Measurements from ENCODE around the gene KIF1C.

The KIF1C gene

DNA sequence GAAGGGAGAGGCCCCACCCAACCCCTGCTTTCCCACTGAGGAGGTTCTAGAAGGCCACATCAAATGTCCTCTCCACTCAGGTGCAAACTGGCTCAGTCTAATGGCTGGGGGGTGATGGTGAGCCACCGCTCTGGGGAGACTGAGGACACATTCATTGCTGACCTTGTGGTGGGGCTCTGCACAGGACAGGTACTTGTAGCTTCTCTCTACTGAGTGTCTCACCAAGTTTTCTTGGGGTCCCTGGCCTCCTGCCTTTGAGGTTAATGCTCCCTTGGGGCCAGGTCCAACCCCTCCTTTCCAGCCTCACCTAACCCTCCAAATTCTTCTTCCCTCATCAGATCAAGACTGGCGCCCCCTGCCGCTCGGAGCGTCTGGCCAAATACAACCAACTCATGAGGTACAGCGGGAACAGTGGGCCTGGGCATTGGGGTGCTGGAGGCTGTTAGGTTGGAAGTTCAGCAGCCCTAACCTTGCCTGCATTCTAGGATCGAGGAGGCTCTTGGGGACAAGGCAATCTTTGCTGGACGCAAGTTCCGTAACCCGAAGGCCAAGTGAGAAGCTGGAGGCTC, 41.2 kb upstream of the KIF1C start:
- Histone ChIP-seq H3K27ac (ENCODE audit: poor library complexity, severe bottlenecking) (no peak overlapping the region), H3K4me3 (ENCODE audit: severe bottlenecking) (no peak overlapping the region), H3K9me3 (ENCODE audit: severe bottlenecking) (no peaks in the 10 kb centered on the region), H3K4me1 (ENCODE audit: insufficient read depth, poor library complexity, severe bottlenecking) (peaks cover 8% of the 10 kb centered on the region), H3K27me3 (ENCODE audit: insufficient read depth, poor library complexity, severe bottlenecking) (no peaks in the 10 kb centered on the region), H3K36me3 (ENCODE audit: low read depth) (peaks cover 15% of the 10 kb centered on the region; the same call in 1 of the 2 replicates)
- ATAC-seq (ENCODE audit: low read depth) (no peak), DNase-seq (ENCODE audit: low spot score) (no peak)
- TF ChIP-seq, protein P1, sequence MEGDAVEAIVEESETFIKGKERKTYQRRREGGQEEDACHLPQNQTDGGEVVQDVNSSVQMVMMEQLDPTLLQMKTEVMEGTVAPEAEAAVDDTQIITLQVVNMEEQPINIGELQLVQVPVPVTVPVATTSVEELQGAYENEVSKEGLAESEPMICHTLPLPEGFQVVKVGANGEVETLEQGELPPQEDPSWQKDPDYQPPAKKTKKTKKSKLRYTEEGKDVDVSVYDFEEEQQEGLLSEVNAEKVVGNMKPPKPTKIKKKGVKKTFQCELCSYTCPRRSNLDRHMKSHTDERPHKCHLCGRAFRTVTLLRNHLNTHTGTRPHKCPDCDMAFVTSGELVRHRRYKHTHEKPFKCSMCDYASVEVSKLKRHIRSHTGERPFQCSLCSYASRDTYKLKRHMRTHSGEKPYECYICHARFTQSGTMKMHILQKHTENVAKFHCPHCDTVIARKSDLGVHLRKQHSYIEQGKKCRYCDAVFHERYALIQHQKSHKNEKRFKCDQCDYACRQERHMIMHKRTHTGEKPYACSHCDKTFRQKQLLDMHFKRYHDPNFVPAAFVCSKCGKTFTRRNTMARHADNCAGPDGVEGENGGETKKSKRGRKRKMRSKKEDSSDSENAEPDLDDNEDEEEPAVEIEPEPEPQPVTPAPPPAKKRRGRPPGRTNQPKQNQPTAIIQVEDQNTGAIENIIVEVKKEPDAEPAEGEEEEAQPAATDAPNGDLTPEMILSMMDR (IDR thresholded peaks at IDR 0.05; ENCODE audit: poor library complexity, severe bottlenecking) = no peak

DNA sequence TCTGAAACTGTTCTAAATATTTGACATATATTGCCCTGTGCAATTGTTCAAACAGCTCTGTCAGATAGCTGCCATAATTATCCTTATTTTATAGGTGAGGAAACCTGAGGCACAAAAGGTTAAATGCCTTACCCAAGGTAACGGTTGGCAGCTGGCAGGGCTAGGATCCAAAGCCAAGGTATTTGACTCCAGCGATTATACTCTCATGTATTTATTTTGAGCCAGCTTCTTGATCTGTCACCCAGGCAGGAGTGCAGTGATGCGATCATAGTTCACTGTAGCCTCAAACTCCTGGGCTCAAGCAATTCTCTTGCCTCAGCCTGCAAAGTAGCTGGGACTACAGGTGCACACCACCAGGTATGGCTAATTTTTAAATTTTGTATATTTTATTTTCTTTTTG, 39.6 kb upstream of the KIF1C start:
- TF ChIP-seq, protein P1 (IDR thresholded peaks at IDR 0.05; ENCODE audit: poor library complexity, severe bottlenecking) = no peak
- ATAC-seq (ENCODE audit: low read depth) = no peak
- no peaks in the 10 kb centered on the region for H3K27me3 ChIP-seq (ENCODE audit: insufficient read depth, poor library complexity, severe bottlenecking)
- peaks cover 15% of the 10 kb centered on the region; the same call in 1 of the 2 replicates for H3K36me3 ChIP-seq (ENCODE audit: low read depth)
- no peak for DNase-seq (ENCODE audit: low spot score)
- H3K4me1 ChIP-seq (ENCODE audit: insufficient read depth, poor library complexity, severe bottlenecking) = peaks cover 8% of the 10 kb centered on the region
- H3K27ac ChIP-seq (ENCODE audit: poor library complexity, severe bottlenecking) = no peak overlapping the region
- H3K4me3 ChIP-seq (ENCODE audit: severe bottlenecking) = no peak overlapping the region
- H3K9me3 ChIP-seq (ENCODE audit: severe bottlenecking) = no peaks in the 10 kb centered on the region

DNA sequence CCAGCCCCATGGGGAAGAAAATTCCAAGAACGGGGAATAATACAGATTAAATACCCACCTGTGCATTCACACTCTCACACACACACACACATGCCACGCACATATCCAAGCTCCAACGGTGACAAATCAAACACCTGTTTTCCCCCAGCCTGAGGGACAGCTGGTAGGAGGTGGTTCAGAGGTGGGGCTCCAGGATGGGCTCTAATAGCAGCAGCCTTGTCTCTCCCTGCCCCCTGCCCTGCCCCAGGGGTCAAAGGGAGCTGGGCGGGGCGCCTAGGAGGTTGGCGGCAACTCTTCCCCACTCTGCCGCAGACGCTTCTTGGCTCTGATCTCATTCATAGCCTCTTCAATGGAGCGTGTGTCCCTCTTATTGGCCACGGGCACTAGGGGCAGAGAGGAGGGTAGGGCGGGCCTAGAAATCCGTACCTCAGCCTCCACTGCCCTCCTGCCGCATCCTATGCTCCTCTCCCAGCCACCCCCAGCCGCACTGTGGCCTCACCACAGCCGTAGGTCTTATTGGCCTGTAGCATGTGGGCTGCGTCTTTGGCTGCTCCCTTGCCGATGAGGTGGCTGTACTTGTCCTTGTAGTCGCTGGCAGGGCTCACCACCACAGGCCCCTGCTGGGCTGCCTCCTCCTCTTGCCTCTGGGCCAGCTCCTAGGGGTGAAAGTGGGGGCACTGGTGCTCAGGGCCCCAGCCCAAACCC, 38.3 kb upstream of the KIF1C start:
- Histone ChIP-seq H3K27me3 (ENCODE audit: insufficient read depth, poor library complexity, severe bottlenecking) (no peaks in the 10 kb centered on the region), H3K27ac (ENCODE audit: poor library complexity, severe bottlenecking) (no peak overlapping the region), H3K36me3 (ENCODE audit: low read depth) (peaks cover 15% of the 10 kb centered on the region; the same call in 1 of the 2 replicates), H3K9me3 (ENCODE audit: severe bottlenecking) (no peaks in the 10 kb centered on the region), H3K4me3 (ENCODE audit: severe bottlenecking) (no peak overlapping the region), H3K4me1 (ENCODE audit: insufficient read depth, poor library complexity, severe bottlenecking) (no peaks in the 10 kb centered on the region)
- TF ChIP-seq, protein P1 (IDR thresholded peaks at IDR 0.05; ENCODE audit: poor library complexity, severe bottlenecking) = no peak
- no peak for DNase-seq (ENCODE audit: low spot score)
- ATAC-seq (ENCODE audit: low read depth) = no peak

DNA sequence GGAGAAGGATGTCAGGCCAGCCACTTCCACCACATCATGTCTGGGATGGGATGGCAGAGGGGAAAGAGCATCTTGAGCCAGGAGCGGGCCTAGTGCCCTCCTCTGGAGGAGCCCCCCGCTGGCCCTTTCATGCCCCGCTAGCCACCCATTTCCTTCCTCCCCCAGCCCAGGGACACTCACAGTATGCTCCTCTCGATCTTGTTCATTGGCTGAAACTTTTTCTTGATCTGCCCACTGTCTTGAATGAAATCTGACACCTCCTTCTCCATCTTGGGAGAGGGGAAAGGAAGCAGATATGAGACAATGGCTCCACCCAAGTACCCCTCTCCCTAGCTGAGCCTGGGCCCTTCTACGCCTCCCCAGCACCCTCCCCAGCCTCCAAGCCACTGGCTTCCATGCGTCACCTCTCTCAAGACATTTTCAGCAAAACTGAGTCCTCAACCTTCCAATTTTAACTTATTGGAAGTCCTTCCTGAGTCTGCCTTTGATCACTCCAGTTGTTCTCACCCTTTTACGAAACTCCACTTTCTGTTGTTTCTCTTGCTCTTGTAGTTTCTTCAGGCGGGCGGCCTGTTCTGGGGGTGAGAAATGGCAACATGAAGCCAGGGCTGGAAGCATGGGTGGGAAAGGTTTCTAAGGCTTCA, 37.3 kb upstream of the KIF1C start:
- H3K9me3 ChIP-seq (ENCODE audit: severe bottlenecking) = no peaks in the 10 kb centered on the region
- DNase-seq (ENCODE audit: low spot score) (no peak), ATAC-seq (ENCODE audit: low read depth) (no peak)
- no peaks in the 10 kb centered on the region for H3K4me1 ChIP-seq (ENCODE audit: insufficient read depth, poor library complexity, severe bottlenecking)
- H3K36me3 ChIP-seq (ENCODE audit: low read depth) = peaks cover 16% of the 10 kb centered on the region
- H3K27me3 ChIP-seq (ENCODE audit: insufficient read depth, poor library complexity, severe bottlenecking) = no peaks in the 10 kb centered on the region
- no peak overlapping the region for H3K4me3 ChIP-seq (ENCODE audit: severe bottlenecking)
- TF ChIP-seq, protein P1 (IDR thresholded peaks at IDR 0.05; ENCODE audit: poor library complexity, severe bottlenecking) = no peak
- no peak overlapping the region for H3K27ac ChIP-seq (ENCODE audit: poor library complexity, severe bottlenecking)

Data from RWPE2 (cell line).